GM23338 (cell line): Measurements from ENCODE around the gene TTC23. TPM values are rescaled to one million over a fixed set of nuclear protein-coding genes. Genes with fewer than 3 reads are reported as not detected.

Experiments
- ATAC-seq: fragments of 200-7000 bp; cut with Tn5 transposase; 3 replicates; pipeline ENCODE4 v1.9.1; 2020
- DNase-seq: peaks from one replicate; pipeline ENCODE4 v3.0.0-alpha.2; 2015; ENCODE audit warnings: low spot score
- H2AFZ ChIP-seq: fragments of 200-600 bp; sonication (generic); 2 replicates; pipeline ENCODE4 v1.8.0; 2016; ENCODE audit warnings: antibody characterized with exemption, mild to moderate bottlenecking, moderate library complexity
- H3F3A ChIP-seq: fragments of 200-600 bp; sonication (generic); replicated peaks from 2 replicates; pipeline ENCODE4 v1.8.0; 2017; ENCODE audit warnings: antibody characterized with exemption, mixed run types, low read depth
- H3K27ac ChIP-seq: fragments of 200-600 bp; sonication (generic); 2 replicates; pipeline ENCODE4 v1.6.1; 2016; ENCODE audit warnings: low read depth
- H3K27me3 ChIP-seq: fragments of 200-600 bp; sonication (generic); 2 replicates; pipeline ENCODE4 v1.8.0; 2016; ENCODE audit warnings: mild to moderate bottlenecking, mixed run types, moderate library complexity; ENCODE audit not compliant: insufficient read depth
- H3K36me3 ChIP-seq: fragments of 200-600 bp; sonication (generic); 2 replicates; pipeline ENCODE4 v1.8.0; 2016; ENCODE audit warnings: mild to moderate bottlenecking; ENCODE audit not compliant: insufficient read depth
- H3K4me1 ChIP-seq: fragments of 200-600 bp; sonication (generic); 2 replicates; pipeline ENCODE4 v1.8.0; 2016; ENCODE audit warnings: mild to moderate bottlenecking, moderate library complexity; ENCODE audit not compliant: insufficient read depth
- H3K4me2 ChIP-seq: fragments of 200-600 bp; sonication (generic); 2 replicates; pipeline ENCODE4 v1.7.1; 2017; ENCODE audit warnings: mixed run types
- H3K4me3 ChIP-seq: fragments of 200-600 bp; sonication (generic); 2 replicates; pipeline ENCODE4 v1.6.1; 2016; ENCODE audit warnings: mixed run types
- H3K79me2 ChIP-seq: fragments of 200-600 bp; sonication (generic); replicated peaks from 2 replicates; pipeline ENCODE4 v1.8.0; 2017; ENCODE audit warnings: mild to moderate bottlenecking; ENCODE audit not compliant: insufficient read depth
- H3K9me2 ChIP-seq: fragments of 200-600 bp; sonication (generic); 2 replicates; pipeline ENCODE4 v1.8.0; 2017; ENCODE audit not compliant: insufficient read depth
- H4K20me1 ChIP-seq: fragments of 200-600 bp; sonication (generic); replicated peaks from 2 replicates; pipeline ENCODE4 v1.8.0; 2017; ENCODE audit warnings: mild to moderate bottlenecking; ENCODE audit not compliant: insufficient read depth
- H3K27ac Mint-ChIP-seq: 2 replicates; pipeline ENCODE4 v1.8.0; 2020; ENCODE audit warnings: inconsistent platforms, mild to moderate bottlenecking, moderate library complexity, mixed read lengths
- H3K27me3 Mint-ChIP-seq: 3 replicates; pipeline ENCODE4 v1.8.0; 2022; ENCODE audit warnings: low read depth, mild to moderate bottlenecking, moderate library complexity, mixed read lengths, inconsistent platforms; ENCODE audit not compliant: insufficient read depth, poor library complexity
- H3K36me3 Mint-ChIP-seq: 3 replicates; pipeline ENCODE4 v1.8.0; 2021; ENCODE audit warnings: low read depth, mild to moderate bottlenecking, inconsistent platforms, moderate library complexity, mixed read lengths
- H3K4me1 Mint-ChIP-seq: 3 replicates; pipeline ENCODE4 v1.8.0; 2020; ENCODE audit warnings: mild to moderate bottlenecking, inconsistent platforms, mixed read lengths
- H3K4me3 Mint-ChIP-seq: 3 replicates; pipeline ENCODE4 v1.8.0; 2021; ENCODE audit warnings: moderate library complexity, mild to moderate bottlenecking, inconsistent platforms, mixed read lengths
- H3K9me3 Mint-ChIP-seq: 3 replicates; pipeline ENCODE4 v1.8.0; 2020; ENCODE audit warnings: moderate library complexity, mild to moderate bottlenecking, inconsistent platforms, mixed read lengths
- CREB1 ChIP-seq: fragments of 250-450 bp; sonication (Bioruptor Pico); IDR thresholded peaks from 2 replicates; pipeline ENCODE4 v1.5.0; 2020; ENCODE audit warnings: low read depth, mild to moderate bottlenecking, moderate library complexity
- CTCF ChIP-seq, 2 experiments: fragments of 200-600 bp in 1 of 2; sonication (generic) in 1 of 2; conservative IDR thresholded peaks; 2 replicates each; pipeline versions ENCODE4 v1.5.1 to v1.6.1; 2016 to 2017; ENCODE audit warnings: antibody characterized with exemption in 2 of 2, low read depth in 2 of 2, mild to moderate bottlenecking in 2 of 2, moderate library complexity in 1 of 2
- ETS1 ChIP-seq: IDR thresholded peaks from 2 replicates; pipeline ENCODE4 v1.6.1; 2016; ENCODE audit warnings: antibody characterized with exemption
- EZH2 ChIP-seq: fragments of 200-600 bp; sonication (generic); IDR thresholded peaks from one replicate; pipeline ENCODE4 v1.8.0; 2017; ENCODE audit warnings: antibody characterized with exemption, mild to moderate bottlenecking, low read depth; ENCODE audit not compliant: unreplicated experiment
- EZH2phosphoT487 ChIP-seq: fragments of 200-600 bp; sonication (generic); IDR thresholded peaks from one replicate; pipeline ENCODE4 v1.8.1; 2018; ENCODE audit warnings: antibody characterized with exemption; ENCODE audit not compliant: unreplicated experiment
- JUNB ChIP-seq: IDR thresholded peaks from one replicate; pipeline ENCODE4 v1.6.1; 2016; ENCODE audit warnings: antibody characterized with exemption; ENCODE audit not compliant: unreplicated experiment
- NANOG ChIP-seq: IDR thresholded peaks from 2 replicates; pipeline ENCODE4 v1.6.1; 2016; ENCODE audit warnings: antibody characterized with exemption, borderline replicate concordance
- POLR2AphosphoS5 ChIP-seq: IDR thresholded peaks from 2 replicates; pipeline ENCODE4 v1.6.1; 2016; ENCODE audit warnings: antibody characterized with exemption, low read depth
- REST ChIP-seq: IDR thresholded peaks from one replicate; pipeline ENCODE4 v1.6.1; 2018; ENCODE audit warnings: antibody characterized with exemption; ENCODE audit not compliant: unreplicated experiment
- STAT1 ChIP-seq: IDR thresholded peaks from one replicate; pipeline ENCODE4 v1.6.1; 2016; ENCODE audit warnings: antibody characterized with exemption; ENCODE audit not compliant: unreplicated experiment
- ZNF114 ChIP-seq: fragments of 250-450 bp; sonication (Bioruptor Pico); IDR thresholded peaks from 2 replicates; pipeline ENCODE4 v1.5.0; 2020; ENCODE audit warnings: mild to moderate bottlenecking, moderate library complexity
- ZNF331 ChIP-seq: fragments of 250-450 bp; sonication (Bioruptor Pico); IDR thresholded peaks from 2 replicates; pipeline ENCODE4 v1.5.0; 2020; ENCODE audit warnings: low read depth, mild to moderate bottlenecking, moderate library complexity
- ZNF462 ChIP-seq: fragments of 250-450 bp; sonication (Bioruptor Pico); IDR thresholded peaks from 2 replicates; pipeline ENCODE4 v1.5.0; 2020; ENCODE audit warnings: mild to moderate bottlenecking, moderate library complexity
- polyA plus RNA-seq: library from polyadenylated mRNA; unstranded; fragments of >200 nt; fragmentation: Nextera tagmentation; extraction: Ambion mirVana; gene quantifications from 2 replicates; pipeline ENCODE4 v1.2.1, GENCODE V29; 2016
- total RNA-seq: library from RNA; depleted of rRNA; stranded (reverse); fragments of >200 nt; shearing (Covaris generic); gene quantifications from 2 replicates; pipeline ENCODE4 v1.2.3, GENCODE V29; 2014

The TTC23 gene
- total and polyA plus RNA-seq, 2 experiments from 2014 or later: 6.3 to 25.2 TPM

- TF ChIP-seq ZNF331 (CRISPR knock-in tag) (no peak), POLR2AphosphoS5 (no peak), JUNB (no peak), CREB1 (CRISPR knock-in tag) (no peak), ETS1 (no peak), EZH2 (no peak), NANOG (no peak), ZNF114 (no peak), EZH2phosphoT487 (no peak), REST (no peak), STAT1 (no peak), CTCF (conservative IDR thresholded peaks at IDR 0.05; ENCODE audit: low read depth in 2 of 2) (no peak), ZNF462 (CRISPR knock-in tag) (no peak)
- Mint-ChIP-seq H3K27me3 (no peaks in the 10 kb centered on the region), H3K9me3 (no peaks in the 10 kb centered on the region), H3K4me1 (no peaks in the 10 kb centered on the region), H3K27ac (no peak overlapping the region), H3K4me3 (no peak overlapping the region), H3K36me3 (peaks cover 9% of the 10 kb centered on the region)
- Histone ChIP-seq H3K9me2 (no peaks in the 10 kb centered on the region), H3F3A (no peaks in the 10 kb centered on the region), H3K4me3 (no peak overlapping the region), H3K4me1 (no peaks in the 10 kb centered on the region), H2AFZ (no peak overlapping the region), H3K36me3 (no peaks in the 10 kb centered on the region), H3K27me3 (no peaks in the 10 kb centered on the region), H3K27ac (no peak overlapping the region), H3K4me2 (no peak overlapping the region), H4K20me1 (no peaks in the 10 kb centered on the region), H3K79me2 (no peaks in the 10 kb centered on the region; the same call in 1 of the 2 replicates)
- DNase-seq: no peak
- ATAC-seq: no peak
Observed at GRCh38 chr15:99130765-99131440, 118.5 kb downstream of the TTC23 start.
